Colon (tissue), 2 donors: Measurements from ENCODE around the gene SLC43A3.

Experiments
- FAIRE-seq: peaks from 2 replicates; lab custom pipeline; 2012; peaks lifted over from hg19 to GRCh38; lab: Jason Lieb, UNC
- donor health status: control.
- donor health status: control.

Gene SLC43A3

DNA sequence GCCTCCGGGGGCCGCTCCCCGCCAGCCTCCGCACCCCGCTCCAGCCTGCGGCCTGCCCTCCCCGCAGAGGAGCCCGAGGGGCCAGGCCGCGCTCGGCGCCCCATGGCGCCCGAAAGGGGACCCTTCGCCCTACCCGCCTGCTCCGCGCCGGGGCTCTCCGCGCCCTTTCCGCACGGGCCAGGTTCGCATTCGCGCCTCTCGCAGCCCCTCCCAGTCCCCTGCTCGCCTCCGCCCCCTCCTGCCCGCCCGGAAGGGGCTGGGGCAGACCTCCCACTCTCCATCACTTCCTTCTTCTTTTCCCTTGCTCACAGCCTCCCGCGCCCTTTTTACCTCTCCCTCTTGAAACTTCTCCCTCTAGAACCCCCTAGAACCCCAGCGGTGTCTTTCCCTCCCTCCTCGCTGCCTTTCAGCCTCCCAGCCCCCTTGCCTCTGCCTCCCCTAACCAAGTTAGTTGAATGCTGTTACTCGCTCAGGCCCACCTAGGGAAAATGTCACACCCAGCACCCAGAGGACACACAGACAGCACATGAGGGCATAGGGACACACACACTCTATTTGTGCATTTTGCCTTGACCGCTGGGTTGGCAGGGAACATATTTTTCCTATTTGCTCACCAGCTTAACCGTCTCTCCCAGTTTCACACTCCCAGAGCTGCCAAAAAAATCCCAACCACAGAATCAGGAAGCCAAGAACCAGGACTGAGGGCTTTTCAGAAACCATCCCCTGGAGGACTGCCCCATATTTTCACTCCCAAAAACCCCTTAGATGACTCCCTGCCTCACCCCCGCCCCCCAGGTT, at the start of gene SLC43A3:
Gene SLC43A3, minus strand, starts transcription at position 193 of the 798 bp plus-strand sequence. CDS start 949 bp downstream, outside the sequence.
- no peak for FAIRE-seq

DNA sequence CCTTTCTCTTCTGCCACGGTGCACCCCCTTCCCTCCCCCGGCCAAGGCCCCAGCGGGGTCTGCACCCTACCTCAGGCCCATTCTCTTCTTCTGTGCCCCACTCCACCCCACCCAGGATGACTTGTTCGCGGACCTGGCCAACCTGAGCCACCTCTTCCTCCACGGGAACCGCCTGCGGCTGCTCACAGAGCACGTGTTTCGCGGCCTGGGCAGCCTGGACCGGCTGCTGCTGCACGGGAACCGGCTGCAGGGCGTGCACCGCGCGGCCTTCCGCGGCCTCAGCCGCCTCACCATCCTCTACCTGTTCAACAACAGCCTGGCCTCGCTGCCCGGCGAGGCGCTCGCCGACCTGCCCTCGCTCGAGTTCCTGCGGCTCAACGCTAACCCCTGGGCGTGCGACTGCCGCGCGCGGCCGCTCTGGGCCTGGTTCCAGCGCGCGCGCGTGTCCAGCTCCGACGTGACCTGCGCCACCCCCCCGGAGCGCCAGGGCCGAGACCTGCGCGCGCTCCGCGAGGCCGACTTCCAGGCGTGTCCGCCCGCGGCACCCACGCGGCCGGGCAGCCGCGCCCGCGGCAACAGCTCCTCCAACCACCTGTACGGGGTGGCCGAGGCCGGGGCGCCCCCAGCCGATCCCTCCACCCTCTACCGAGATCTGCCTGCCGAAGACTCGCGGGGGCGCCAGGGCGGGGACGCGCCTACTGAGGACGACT, 49.3 kb upstream of the SLC43A3 start:
- FAIRE-seq = no peak

DNA sequence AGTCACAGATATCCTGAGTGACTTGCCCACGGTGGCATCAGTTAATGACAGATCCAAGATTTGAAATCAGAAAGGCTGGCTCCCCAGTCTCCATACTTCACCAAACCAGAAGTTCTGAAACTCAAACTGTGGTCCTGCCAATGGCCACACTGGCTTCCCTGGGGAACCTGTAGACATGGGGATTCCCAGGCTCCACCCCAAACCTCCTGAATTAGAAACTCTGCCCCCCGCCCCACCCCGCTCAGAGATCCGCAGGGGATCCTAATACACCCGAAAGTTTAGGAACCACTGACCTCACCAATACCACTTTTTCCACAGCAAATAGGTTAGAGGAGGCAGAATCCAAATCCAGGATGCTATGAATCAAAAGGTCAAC, 48.7 kb upstream of the SLC43A3 start:
- FAIRE-seq = no peak

DNA sequence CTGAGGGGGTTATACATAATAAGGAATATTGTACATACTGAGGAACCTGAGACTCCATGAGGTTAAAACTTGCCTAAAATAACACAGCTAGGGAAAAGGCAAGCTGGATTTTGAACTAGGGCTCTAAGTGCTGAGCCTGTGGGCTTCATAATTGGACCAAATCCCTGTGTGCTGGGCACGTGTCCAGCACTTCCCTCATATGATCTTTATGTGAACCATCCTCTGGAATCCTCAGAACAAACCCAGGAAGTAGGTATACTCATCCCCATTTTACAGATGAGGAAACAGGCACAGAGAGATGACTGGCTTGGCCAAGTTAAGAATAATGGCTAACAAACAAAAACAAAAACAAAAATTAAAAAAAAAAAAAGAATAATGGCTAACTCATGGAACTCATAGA, 48.3 kb upstream of the SLC43A3 start:
- FAIRE-seq = no peak

DNA sequence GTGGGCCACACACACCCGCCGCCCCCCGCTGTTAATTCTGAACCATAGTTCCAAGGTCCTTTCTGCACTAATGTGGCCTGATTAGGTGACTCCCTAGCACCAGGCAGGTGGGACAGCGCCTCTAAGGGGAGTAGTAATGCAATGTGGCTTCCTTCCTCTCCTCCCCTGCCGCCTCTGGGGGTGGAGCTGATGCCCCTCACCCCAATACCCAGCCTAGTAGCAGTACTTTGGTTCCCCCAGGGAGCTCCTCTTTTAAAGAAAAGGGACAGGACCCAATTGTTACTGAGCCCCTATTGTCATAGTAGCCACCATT, 47.8 kb upstream of the SLC43A3 start:
- FAIRE-seq = no peak

DNA sequence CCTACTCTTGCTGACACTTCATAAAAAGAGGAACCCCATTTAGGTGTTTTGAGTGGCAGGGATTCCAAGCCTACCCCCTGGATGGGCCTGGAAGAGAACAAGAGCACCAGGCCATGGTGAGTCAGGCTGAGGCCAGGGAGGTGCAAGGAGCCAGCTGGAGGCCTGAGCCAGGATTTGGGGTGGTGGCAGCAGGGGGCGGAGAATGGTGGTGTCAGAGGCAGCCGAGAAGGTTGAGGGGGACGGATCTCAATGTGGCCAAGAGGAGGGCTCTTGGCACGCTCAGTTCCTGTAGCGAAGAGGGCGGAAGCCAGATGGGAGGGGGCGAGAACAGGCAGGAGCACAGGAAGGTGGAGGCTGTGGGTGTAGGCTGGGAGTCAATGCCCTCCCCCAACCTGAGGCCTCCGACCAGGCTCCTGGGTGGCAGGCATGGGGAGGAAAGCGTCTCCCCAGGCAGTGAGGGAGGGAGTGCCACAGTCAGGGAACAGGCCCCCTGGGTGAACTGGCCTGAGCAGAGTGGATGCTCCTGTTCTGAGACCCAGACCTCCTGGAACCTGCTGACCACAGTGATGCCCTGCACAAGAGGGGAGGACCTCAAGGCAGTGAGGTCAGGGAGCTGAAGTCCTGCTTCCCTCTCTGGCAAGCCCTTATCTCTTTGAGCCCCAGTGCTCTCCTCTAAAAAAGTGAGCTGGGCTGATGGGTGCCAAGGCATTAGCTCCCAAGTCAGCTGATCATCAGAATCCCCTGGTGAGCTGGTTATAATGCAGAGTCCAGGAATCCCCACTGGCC, 47.3 kb upstream of the SLC43A3 start:
- FAIRE-seq = no peak

DNA sequence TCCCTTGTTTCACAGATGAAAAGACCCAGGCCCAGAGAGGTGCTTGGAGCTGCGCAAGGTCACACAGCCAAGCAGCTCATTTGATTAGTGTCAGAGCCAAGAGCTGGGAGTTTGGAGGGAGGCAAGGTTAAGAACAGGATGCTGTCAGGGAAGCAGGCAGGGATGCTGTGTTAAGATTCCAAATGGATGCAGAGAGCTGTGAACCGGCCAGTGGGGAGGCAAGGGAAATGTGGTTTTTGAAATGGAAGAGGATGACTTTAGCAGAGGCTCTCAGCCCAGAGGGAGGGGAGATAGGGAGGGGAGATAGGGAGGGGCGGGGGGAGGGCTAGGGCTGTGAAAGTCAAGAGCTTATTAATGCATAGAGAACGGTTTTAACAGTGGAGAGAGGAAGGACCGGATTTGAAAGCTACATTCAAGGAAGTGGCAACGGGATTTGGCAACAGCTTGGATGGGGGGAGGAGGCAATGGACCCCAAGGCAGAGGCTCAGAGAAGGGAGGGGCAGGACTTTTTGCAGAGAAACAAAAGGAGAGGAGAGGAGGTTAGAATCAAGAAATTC, 46.4 kb upstream of the SLC43A3 start:
- no peak for FAIRE-seq

DNA sequence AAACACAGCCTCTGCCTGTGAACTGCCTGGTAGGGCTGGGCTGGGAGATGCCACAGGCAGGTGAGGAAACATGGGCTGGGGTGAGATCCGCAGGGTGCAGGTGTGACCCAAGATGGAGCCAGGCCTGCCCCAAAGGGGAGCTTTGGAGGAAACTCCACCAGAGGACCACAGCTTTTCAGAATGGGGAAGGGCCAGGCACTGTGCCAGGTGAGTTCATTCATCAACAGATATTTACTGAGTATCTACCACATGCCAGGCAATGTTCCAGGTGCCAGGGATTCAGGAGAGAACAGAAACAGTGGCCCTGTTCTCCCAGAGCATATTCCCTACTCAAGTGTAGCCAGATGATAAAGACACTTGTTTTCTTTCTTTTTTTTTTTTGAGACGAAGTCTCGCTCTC, 44.6 kb upstream of the SLC43A3 start:
- FAIRE-seq = no peak

DNA sequence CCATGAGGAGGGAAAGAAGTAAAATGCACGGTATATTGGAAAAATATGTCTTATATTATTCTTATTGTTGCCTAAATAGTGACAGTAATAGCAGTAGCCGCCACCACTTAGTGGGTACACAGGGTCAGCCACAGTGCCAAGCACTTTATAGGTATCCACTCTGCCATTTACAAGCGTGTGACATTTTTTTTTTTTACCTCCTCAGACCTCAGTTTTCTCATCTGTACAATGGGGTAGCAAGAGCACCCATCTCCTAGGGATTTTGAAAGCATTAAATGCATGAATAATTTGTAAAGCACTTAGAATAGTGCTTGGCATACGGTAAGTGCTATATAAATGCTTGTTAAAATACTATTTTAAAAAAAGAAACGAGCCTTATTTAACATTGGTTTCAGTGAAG, 42.3 kb upstream of the SLC43A3 start:
- FAIRE-seq = no peak

DNA sequence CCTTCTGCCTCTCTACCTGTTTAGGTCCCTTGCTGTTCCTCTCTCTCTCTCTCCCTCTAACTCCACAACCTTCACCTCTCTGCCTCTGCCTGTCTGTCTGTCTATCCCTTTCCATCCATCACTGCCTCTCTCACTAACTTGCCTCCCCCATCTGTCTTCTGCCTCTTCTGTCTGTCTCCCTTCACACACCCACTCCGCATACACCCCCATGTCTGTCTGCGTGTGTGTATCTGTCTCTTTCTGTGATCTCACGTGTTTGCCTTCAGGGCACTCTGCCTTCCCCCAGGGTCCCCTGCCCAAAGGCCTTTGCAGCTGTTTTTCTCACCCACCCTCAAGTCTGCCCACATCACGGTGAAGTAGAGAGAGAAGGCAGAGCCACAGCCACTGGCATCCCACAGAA, 41.4 kb upstream of the SLC43A3 start:
- FAIRE-seq = no peak

DNA sequence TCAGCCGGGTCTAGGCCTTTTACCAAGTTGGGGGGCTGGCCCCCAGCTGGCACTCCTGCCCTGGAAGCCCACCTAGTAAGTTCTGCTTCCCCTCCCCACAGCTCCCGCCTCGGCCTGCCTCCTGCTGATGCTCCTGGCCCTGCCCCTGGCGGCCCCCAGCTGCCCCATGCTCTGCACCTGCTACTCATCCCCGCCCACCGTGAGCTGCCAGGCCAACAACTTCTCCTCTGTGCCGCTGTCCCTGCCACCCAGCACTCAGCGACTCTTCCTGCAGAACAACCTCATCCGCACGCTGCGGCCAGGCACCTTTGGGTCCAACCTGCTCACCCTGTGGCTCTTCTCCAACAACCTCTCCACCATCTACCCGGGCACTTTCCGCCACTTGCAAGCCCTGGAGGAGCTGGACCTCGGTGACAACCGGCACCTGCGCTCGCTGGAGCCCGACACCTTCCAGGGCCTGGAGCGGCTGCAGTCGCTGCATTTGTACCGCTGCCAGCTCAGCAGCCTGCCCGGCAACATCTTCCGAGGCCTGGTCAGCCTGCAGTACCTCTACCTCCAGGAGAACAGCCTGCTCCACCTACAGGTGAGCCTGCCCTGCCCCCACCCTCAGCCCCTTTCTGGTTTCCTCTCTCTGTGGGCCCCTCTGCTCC, 40.7 kb upstream of the SLC43A3 start:
- no peak for FAIRE-seq

DNA sequence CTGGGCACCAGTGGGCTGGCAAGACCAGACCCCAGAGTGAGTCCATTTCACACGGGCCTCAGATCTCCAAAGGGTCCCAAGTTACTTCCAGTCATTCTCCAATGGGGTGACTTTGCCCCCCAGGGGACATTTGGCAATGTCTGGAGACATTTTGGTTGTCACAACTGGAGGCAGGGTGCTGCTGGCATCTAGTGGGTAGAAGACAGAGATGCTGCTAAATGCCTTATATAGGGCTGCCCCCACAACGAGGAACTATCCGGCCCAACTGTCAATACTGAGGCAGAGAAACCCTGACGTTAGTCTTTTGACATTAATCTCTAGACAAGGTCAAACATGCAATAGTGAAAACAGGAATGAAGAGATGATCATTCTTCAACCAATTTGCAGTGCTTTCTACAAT, 39.8 kb upstream of the SLC43A3 start:
- no peak for FAIRE-seq

DNA sequence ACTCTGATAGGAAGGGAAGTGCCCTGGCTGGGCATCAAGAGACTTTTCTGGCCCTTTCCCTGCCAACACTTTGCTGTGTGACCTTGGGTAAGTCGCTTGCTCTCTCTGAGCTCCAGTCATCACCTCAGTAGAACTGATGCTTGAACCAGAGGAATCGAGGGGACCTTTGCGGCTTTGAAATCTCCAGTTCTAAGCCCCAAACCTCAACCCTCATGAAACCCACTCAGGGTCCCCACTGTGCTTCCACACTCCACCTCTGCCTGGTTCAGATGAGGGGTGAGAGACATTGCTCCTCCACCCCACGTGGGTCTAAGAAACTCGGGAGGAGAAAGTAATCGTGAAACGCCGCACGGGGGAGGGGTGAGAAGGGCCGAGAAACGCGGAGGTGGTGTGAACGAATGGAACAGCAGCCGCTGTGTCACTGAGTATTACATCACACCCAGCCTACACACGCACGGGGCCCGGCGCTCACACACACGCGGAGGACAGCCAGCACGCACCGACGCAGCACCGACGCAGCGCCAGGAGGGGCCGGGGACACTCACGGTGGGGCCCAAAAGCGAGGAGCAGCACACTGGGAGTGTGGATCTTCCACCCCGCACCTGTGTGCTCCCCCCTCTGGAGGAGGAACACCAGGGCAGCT, 37.7 kb upstream of the SLC43A3 start:
- no peak for FAIRE-seq

DNA sequence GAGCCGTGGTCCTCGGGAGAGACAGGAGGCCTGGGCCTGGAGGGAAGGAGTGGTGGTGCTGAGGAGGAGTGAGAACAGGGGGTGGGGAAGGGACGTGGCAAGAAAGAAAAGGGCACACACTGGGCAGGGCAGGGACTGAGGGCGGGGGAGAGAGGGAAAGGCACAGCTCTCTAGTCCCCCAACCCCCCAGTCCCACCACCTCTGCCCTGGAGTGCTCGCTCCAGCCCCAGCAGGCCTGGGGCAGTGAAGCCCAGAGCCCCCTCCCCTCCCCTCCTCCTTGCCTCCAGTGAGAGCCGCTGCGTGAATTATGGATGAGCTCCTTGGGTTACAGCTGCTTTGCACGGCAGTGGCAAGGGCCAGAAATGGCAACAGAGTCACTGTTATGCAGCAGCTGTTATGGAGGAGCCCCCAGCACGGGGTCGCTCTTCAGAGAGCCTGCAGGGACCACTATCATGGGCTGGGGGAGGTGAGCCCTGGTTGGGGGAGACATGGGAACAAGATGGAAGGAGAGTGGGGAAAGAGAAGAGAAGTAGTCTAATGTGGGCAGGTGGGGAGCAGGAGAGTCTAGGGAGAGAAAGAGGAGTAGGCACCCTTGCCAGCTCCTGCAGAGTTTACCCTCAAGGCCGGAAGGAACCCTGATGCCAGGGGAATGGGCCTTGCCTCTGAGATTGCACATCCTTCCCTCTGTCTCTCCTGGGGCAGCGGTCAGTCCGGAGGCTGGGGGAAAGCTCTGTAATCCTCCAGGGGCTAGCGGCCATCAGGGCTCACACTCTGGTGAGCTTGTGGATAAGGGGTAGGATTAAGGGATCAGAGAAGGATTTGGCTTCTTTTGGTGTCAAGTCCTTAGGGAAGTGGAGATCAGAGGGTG, 37.0 kb upstream of the SLC43A3 start:
- FAIRE-seq = no peak

DNA sequence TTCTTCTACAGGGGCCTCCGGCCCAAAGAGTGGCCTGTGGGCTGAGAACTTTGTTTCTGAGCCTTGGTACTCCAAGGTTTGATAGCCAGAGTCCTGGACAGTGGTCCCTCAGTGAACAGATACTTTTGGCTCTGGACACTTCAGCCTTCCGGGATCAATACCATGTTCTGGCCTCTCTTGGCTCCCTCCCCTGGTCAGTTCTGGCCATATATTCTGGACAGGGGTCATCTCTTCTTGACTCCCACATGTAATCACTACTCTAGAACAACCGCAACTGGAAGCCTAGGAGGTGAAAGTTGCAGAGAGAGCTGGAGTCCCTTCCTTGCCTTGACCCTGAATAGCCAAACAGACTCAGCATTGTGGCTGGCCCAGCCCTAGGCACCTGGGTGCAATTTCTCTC, 35.7 kb upstream of the SLC43A3 start:
- FAIRE-seq = no peak

DNA sequence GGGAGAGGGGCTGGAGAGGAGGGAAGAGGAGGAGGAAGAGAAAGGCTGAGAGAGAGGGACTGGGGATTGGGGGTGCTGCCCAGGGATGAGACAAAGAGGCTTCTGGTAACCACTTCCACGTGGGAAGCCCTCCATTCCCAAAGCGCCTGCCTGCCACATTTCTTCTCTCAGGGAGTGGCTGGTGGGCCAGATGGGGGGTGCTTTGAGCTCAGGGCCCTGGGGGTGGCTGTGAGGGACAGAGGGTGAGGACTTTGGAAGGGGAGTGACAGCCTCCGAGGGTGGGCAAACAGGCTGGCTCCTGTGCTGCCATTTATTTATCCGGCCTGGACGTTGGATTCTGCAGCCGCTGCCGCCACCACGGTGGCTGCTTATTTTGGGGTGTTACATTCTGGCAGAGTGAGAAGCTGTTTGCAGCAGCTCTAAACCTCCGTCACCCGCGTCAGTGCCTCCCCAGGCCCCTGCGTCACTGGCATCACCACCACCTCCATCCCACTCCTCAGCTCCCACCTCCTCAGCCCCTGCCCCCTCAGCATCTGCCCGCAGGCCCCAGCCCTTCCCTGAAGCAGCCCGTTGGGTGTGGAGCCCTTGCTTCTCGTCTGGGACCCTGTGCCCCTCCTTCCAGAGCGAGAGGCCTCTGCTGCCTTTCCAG, 35.0 kb upstream of the SLC43A3 start:
- no peak for FAIRE-seq

DNA sequence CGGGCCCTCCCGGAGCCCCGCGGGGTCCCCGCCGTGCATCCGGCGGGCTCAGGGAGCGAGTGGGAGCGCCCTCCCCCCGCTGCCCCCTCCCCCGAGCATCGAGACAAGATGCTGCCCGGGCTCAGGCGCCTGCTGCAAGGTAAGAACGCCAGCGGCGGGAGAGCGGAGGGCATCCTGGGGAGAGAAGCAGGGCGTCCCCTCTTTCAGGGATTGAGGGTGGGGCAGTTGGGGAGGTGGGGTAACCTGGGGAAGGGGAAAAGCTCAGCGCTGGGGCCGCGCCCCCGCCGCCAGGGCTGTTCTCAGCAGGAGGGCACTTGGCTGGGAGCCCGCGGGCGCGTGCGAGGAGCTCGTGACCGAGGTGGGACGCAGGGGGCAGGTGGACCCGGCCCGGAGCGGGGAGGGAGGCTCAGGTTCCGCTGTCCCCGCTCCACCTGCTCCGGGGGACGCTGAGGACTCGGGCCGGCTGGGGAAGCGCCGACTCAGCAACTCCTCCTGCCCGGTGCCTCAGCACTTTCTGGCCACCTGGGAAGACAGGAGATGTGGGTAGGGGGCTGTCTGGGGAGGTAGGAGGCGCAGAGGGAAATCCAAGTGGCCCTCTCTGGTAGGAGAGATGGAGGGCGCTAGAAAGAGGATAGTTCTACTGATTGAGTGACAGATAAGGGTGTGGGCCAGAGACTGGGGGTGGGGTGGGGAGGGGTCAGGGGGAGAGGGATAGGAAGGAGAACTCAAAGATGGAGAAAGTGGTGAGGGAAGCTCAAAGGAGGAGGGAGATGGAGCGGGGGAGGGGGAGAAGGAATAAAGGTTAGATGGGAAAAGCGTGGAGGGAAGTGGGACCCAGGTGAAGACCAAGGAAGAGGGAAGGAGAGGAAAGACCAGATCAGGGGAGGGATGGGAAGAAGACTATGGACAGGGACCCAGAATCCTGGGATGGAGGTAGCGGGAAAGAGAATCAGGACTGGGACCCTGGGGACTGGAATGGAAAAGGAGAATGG, 34.1 kb upstream of the SLC43A3 start:
- no peak for FAIRE-seq

DNA sequence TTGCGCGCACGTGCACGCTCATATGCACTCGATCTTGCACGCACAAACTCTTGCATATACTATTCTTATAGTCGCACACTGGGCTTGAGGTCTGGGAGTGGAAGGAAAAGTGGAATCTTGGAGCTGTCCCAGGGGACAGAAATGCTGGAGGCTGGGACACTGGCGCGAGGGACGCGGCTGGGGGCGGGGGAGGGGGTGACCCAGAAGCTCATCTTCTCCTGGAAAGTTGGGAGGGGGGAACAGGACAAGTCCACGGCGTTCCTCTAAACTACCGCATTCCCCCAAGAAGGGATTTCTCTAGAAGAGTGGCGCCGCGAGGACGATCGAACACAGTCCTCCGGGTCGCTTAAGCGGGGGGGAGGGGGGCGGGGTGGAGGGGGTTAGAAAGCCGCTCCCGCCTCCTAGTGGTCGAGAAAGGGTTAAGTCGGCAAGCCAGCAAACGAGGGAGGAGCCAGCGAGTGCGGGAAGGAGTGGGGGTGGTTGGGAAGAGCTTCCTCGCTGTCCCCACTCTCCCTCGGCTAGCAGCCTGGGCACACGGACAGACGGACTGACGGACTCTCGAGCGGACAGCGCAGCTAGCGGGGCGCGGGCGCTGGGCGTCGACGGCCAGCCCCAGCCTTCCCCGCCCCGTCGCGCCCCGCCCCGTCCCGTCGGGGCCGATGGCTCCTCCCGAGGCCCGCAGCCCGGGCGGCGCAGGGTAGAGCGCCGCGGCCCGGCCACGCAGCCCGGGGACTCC, 33.3 kb upstream of the SLC43A3 start, which contains the start of gene RTN4RL2:
Gene RTN4RL2, plus strand, starts transcription at position 507 of the 736 bp plus-strand sequence. CDS start 338 bp downstream, outside the sequence.
- no peak for FAIRE-seq
